IMR-90 (cell line): ENCODE results near the gene PLCB4. TPM values are rescaled to one million over a fixed set of nuclear protein-coding genes. Genes with fewer than 3 reads are reported as not detected.

Experiments used
- ATAC-seq: fragments of 200-7000 bp; cut with Tn5 transposase; 2 replicates; pipeline ENCODE4 v1.9.1; 2020; ENCODE audit warnings: low read depth, mild to moderate bottlenecking, moderate library complexity
- BruUV-seq: library from RNA; stranded (reverse); fragments of 400-500 nt; replicated peaks from 2 replicates; lab custom pipeline; 2021; lab: Mats Ljungman, UMichigan
- CTCF ChIA-PET: fragments of 300-600 bp; formaldehyde crosslinking; extraction: SDS; loops from one replicate; lab custom pipeline; 2021; ENCODE audit warnings: antibody characterized with exemption; lab: Yijun Ruan, JAX
- POLR2A ChIA-PET: fragments of 300-600 bp; sonication (Branson Sonifier 250); formaldehyde crosslinking; loops from one replicate; lab custom pipeline; 2022; ENCODE audit warnings: antibody characterized with exemption; ENCODE audit not compliant: unreplicated experiment; lab: Charles Lee
- DNase-seq: peaks from one replicate; pipeline ENCODE4 v3.0.0; 2013
- H2AFZ ChIP-seq: replicated peaks from 2 replicates; pipeline ENCODE3; 2013; ENCODE audit warnings: low read length, mild to moderate bottlenecking; ENCODE audit not compliant: poor library complexity
- H2AK5ac ChIP-seq: 2 replicates; pipeline ENCODE4 v1.6.1; 2013; ENCODE audit warnings: low read depth, low read length, inconsistent platforms
- H2AK9ac ChIP-seq: replicated peaks from 2 replicates; pipeline ENCODE3; 2013; ENCODE audit warnings: mild to moderate bottlenecking, low read depth, low read length, moderate library complexity; ENCODE audit not compliant: poor library complexity
- H2BK120ac ChIP-seq: 2 replicates; pipeline ENCODE4 v1.6.1; 2013; ENCODE audit warnings: low read depth, low read length, inconsistent platforms
- H2BK15ac ChIP-seq: 3 replicates; pipeline ENCODE4 v1.6.1; 2013; ENCODE audit warnings: low read depth, low read length, inconsistent platforms
- H2BK20ac ChIP-seq: 2 replicates; pipeline ENCODE4 v1.6.1; 2013; ENCODE audit warnings: low read depth, mild to moderate bottlenecking, inconsistent platforms, low read length, moderate library complexity
- H2BK5ac ChIP-seq: 2 replicates; pipeline ENCODE4 v1.6.1; 2013; ENCODE audit warnings: mild to moderate bottlenecking, low read depth, low read length, inconsistent platforms; ENCODE audit not compliant: poor library complexity, severe bottlenecking
- H3K14ac ChIP-seq: replicated peaks from 2 replicates; pipeline ENCODE4 v1.6.1; 2013; ENCODE audit warnings: low read depth, low read length, inconsistent platforms
- H3K18ac ChIP-seq: 2 replicates; pipeline ENCODE4 v1.6.1; 2013; ENCODE audit warnings: low read depth, low read length, control low read depth
- H3K23ac ChIP-seq: 2 replicates; pipeline ENCODE4 v1.6.1; 2013; ENCODE audit warnings: low read depth, low read length, inconsistent platforms
- H3K27ac ChIP-seq: 2 replicates; pipeline ENCODE4 v1.5.1; 2013; ENCODE audit warnings: mild to moderate bottlenecking, control low read depth, low read length; ENCODE audit not compliant: insufficient read depth
- H3K27me3 ChIP-seq: 2 replicates; pipeline ENCODE4 v1.6.1; 2013; ENCODE audit warnings: low read length; ENCODE audit not compliant: control insufficient read depth, insufficient read depth
- H3K36me3 ChIP-seq: 2 replicates; pipeline ENCODE4 v1.6.1; 2013; ENCODE audit warnings: low read length, mixed read lengths; ENCODE audit not compliant: control insufficient read depth, insufficient read depth
- H3K4ac ChIP-seq: 2 replicates; pipeline ENCODE4 v1.6.1; 2013; ENCODE audit warnings: low read depth, low read length, inconsistent platforms
- H3K4me1 ChIP-seq: 2 replicates; pipeline ENCODE4 v1.6.1; 2013; ENCODE audit warnings: low read length, mixed read lengths; ENCODE audit not compliant: control insufficient read depth, insufficient read depth
- H3K4me2 ChIP-seq: 2 replicates; pipeline ENCODE4 v1.6.1; 2013; ENCODE audit warnings: low read depth, mild to moderate bottlenecking, control low read depth, low read length, moderate library complexity
- H3K4me3 ChIP-seq: 2 replicates; pipeline ENCODE4 v1.5.1; 2013; ENCODE audit warnings: low read depth, mild to moderate bottlenecking, control low read depth, low read length, moderate library complexity; ENCODE audit not compliant: insufficient read depth
- H3K56ac ChIP-seq: 2 replicates; pipeline ENCODE4 v1.6.1; 2013; ENCODE audit warnings: low read length, inconsistent platforms; ENCODE audit not compliant: insufficient read depth; ENCODE audit errors: extremely low read depth
- H3K79me1 ChIP-seq, 2 experiments: 2 replicates each; pipeline ENCODE4 v1.6.1; 2013; ENCODE audit warnings: low read length in 2 of 2, inconsistent platforms in 1 of 2, low read depth in 1 of 2
- H3K9ac ChIP-seq: 2 replicates; pipeline ENCODE4 v1.6.1; 2013; ENCODE audit warnings: low read depth, low read length, control low read depth
- H3K9me1 ChIP-seq: 2 replicates; pipeline ENCODE4 v1.6.1; 2013; ENCODE audit warnings: low read length, inconsistent platforms; ENCODE audit not compliant: insufficient read depth
- H3K9me3 ChIP-seq: 2 replicates; pipeline ENCODE4 v1.6.1; 2013; ENCODE audit warnings: low read length; ENCODE audit not compliant: control insufficient read depth, insufficient read depth
- H4K20me1 ChIP-seq: 2 replicates; pipeline ENCODE4 v1.6.1; 2013; ENCODE audit warnings: low read length, inconsistent platforms; ENCODE audit not compliant: insufficient read depth
- H4K5ac ChIP-seq: 2 replicates; pipeline ENCODE4 v1.6.1; 2013; ENCODE audit warnings: mild to moderate bottlenecking, low read depth, low read length, control low read depth
- H4K8ac ChIP-seq, 2 experiments: 2 replicates each; pipeline ENCODE4 v1.6.1; 2013; ENCODE audit warnings: low read depth in 2 of 2, low read length in 2 of 2, control low read depth in 1 of 2, inconsistent platforms in 1 of 2
- H4K91ac ChIP-seq: 2 replicates; pipeline ENCODE4 v1.6.1; 2013; ENCODE audit warnings: low read depth, low read length, inconsistent platforms; ENCODE audit not compliant: insufficient read depth
- MAZ ChIP-seq: IDR thresholded peaks from 2 replicates; pipeline ENCODE4 v1.6.1; 2012; ENCODE audit warnings: low read depth, mild to moderate bottlenecking, low read length, improper control_type of control experiment, moderate library complexity, borderline replicate concordance
- dilution Hi-C: fragments of 300-500 bp; cut with HindIII; formaldehyde crosslinking; loops from one replicate; pipeline ENCODE4 v1.14.3; 2018; ENCODE audit warnings: low sequenced_read_pairs; ENCODE audit not compliant: unreplicated experiment
- in situ Hi-C: fragments of 300-500 bp; cut with MboI; formaldehyde crosslinking; loops from 3 replicates; pipeline ENCODE4 v1.14.3; 2019; ENCODE audit warnings: low sequenced_read_pairs, inconsistent platforms, mixed read lengths
- intact Hi-C: fragments of 100-400 bp; cut with micrococcal nuclease; formaldehyde crosslinking; loops from 2 replicates; pipeline ENCODE4 v1.10.0; 2022
- polyA plus RNA-seq, 3 experiments: library from polyadenylated mRNA; depleted of rRNA; stranded (reverse); fragments of >200 nt; gene quantifications; 2 replicates each; pipeline ENCODE4 v1.2.3, GENCODE V29; 2012; ENCODE audit warnings: low replicate concordance in 1 of 3
- total RNA-seq: library from RNA; depleted of rRNA; stranded (reverse); fragments of >200 nt; gene quantifications from 2 replicates; pipeline ENCODE4 v1.2.3, GENCODE V29; 2012

Gene PLCB4
- total and polyA plus RNA-seq, 2 of the 4 experiments (the other 2 are of a cell fraction): 12.5 to 24.0 TPM

DNA sequence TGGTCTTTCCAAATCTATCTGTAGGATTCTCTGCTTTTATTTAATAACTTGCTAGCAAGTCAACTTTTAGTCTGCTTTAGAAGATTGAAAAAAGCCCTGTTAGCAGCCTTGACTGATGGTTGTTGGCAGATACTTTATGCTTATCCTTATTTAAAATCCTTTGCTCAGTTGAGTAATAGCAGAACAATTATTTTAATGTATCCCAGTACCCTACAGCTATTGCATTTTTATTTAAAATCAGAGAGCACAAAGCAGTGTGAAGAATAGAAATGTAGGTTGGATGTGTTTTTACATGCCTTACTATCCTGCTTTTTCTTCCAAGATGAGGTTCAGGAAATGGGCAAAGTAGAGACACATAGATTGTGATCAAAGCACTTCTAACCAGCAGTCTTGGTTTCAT lies 298.4 kb downstream of the PLCB4 start:
- dilution Hi-C loops (loop anchor here (25.0 kb wide), 1 partner anchor 605 kb away; no protein-coding TSS in a partner anchor), intact Hi-C loops (no loop called here), in situ Hi-C loops (loop anchor here (10.0 kb wide), 2 partner anchors 513 to 603 kb away; no protein-coding TSS in a partner anchor)
- no peak overlapping the region for H3K18ac ChIP-seq
- no peak overlapping the region for H2BK20ac ChIP-seq
- H2AFZ ChIP-seq: no peak overlapping the region
- DNase-seq: no peak
- no peak overlapping the region for H4K91ac ChIP-seq
- no peak overlapping the region for H3K4me3 ChIP-seq
- H2AK5ac ChIP-seq: no peak overlapping the region
- no peak overlapping the region for H2AK9ac ChIP-seq
- no peak overlapping the region for H3K4me2 ChIP-seq
- H3K79me1 ChIP-seq: peaks cover 11 to 15% of the 10 kb centered on the region in 2 experiments
- TF ChIP-seq MAZ: no peak
- no peak overlapping the region for H3K56ac ChIP-seq
- H3K9me3 ChIP-seq: no peaks in the 10 kb centered on the region
- no peak overlapping the region for H2BK5ac ChIP-seq
- H4K5ac ChIP-seq: no peak overlapping the region
- H3K9ac ChIP-seq: no peak overlapping the region
- POLR2A ChIA-PET: no interaction called here
- peaks cover 26% of the 10 kb centered on the region for H3K36me3 ChIP-seq
- CTCF ChIA-PET: no interaction called here
- H4K20me1 ChIP-seq: no peaks in the 10 kb centered on the region
- no peaks in the 10 kb centered on the region for H3K27me3 ChIP-seq
- no peak overlapping the region for H3K4ac ChIP-seq
- ATAC-seq: no peak
- no TSS peak for BruUV-seq
- H3K14ac ChIP-seq: no peak overlapping the region
- H3K4me1 ChIP-seq: peaks cover 2% of the 10 kb centered on the region; the same call in 1 of the 2 replicates
- H4K8ac ChIP-seq: no peak overlapping the region
- no peak overlapping the region for H3K23ac ChIP-seq
- H3K27ac ChIP-seq: no peak overlapping the region
- H2BK15ac ChIP-seq: no peak overlapping the region
- no peak overlapping the region for H2BK120ac ChIP-seq
- H3K9me1 ChIP-seq: peaks cover 9% of the 10 kb centered on the region
